ENCODE measurements around the gene PSD.

PSD gene

GRCh38 chr10:102419269-102420180 is 940 bp upstream of the PSD start:
- TF ChIP-seq SPI1 (IDR thresholded peaks at IDR 0.05; ENCODE audit: borderline replicate concordance, low read depth), result no peak
- TF ChIP-seq CTCF (IDR thresholded peaks at IDR 0.05; ENCODE audit: insufficient read depth, low read length), result no peak
- TF ChIP-seq POLR2AphosphoS5 (IDR thresholded peaks at IDR 0.05; ENCODE audit: low read depth), result no peak
- TF ChIP-seq GABPA (IDR thresholded peaks at IDR 0.05; ENCODE audit: low read depth), result no peak
- peak; percentile 96 for TF ChIP-seq REST (IDR thresholded peaks at IDR 0.05; ENCODE audit: insufficient replicate concordance, low read depth)
- peak in 1 of 2 experiments; percentile 41 for DNase-seq (ENCODE audit: low read depth in 1 of 2, low spot score in 1 of 2)
- Histone ChIP-seq H3K27me3 (ENCODE audit: insufficient read depth, poor library complexity, severe bottlenecking) (peaks cover 8% of the 10 kb centered on the region), H3K4me3 (replicated peaks; ENCODE audit: insufficient read depth, low read length) (peak overlapping the region; percentile 99), H3K27ac (replicated peaks) (no peak overlapping the region)

DNA sequence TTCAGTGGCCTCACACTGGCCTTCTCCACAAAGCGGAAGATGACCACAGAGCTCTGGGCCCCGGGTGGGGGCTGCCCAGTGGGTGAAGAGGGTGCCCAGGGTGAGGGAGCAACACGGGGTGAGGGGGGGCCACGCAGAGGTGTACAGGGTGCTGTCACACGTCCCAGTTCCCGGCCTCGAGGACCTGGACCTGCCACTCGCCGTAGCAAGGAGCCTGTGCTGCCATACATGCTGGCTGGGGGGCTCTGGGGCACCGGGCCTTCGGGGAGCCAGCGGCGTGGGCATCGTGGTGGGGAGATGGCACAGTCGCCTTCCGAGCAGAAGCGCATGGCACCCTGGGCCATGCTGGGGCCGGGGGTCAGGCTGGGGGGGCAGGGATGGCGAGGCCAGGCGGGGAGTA is 1.9 kb downstream of the PSD start:
- TF ChIP-seq GABPA (IDR thresholded peaks at IDR 0.05; ENCODE audit: low read depth), result no peak
- no peak for TF ChIP-seq REST (IDR thresholded peaks at IDR 0.05; ENCODE audit: insufficient replicate concordance, low read depth)
- TF ChIP-seq SPI1 (IDR thresholded peaks at IDR 0.05; ENCODE audit: borderline replicate concordance, low read depth), result no peak
- no peak for TF ChIP-seq POLR2AphosphoS5 (IDR thresholded peaks at IDR 0.05; ENCODE audit: low read depth)
- TF ChIP-seq CTCF (IDR thresholded peaks at IDR 0.05; ENCODE audit: insufficient read depth, low read length), result no peak
- DNase-seq (ENCODE audit: low read depth in 1 of 2, low spot score in 1 of 2), result no peak
- H3K27ac ChIP-seq (replicated peaks), result no peak overlapping the region
- no peak overlapping the region for H3K4me3 ChIP-seq (replicated peaks; ENCODE audit: insufficient read depth, low read length)
- H3K27me3 ChIP-seq (ENCODE audit: insufficient read depth, poor library complexity, severe bottlenecking), result peaks cover 22% of the 10 kb centered on the region

GRCh38 chr10:102416283-102416682 is 2.3 kb downstream of the PSD start:
- H3K27ac ChIP-seq (replicated peaks), result no peak overlapping the region
- peaks cover 26% of the 10 kb centered on the region for H3K27me3 ChIP-seq (ENCODE audit: insufficient read depth, poor library complexity, severe bottlenecking)
- no peak overlapping the region for H3K4me3 ChIP-seq (replicated peaks; ENCODE audit: insufficient read depth, low read length)
- no peak for DNase-seq (ENCODE audit: low read depth in 1 of 2, low spot score in 1 of 2)
- TF ChIP-seq GABPA (IDR thresholded peaks at IDR 0.05; ENCODE audit: low read depth) (no peak), POLR2AphosphoS5 (IDR thresholded peaks at IDR 0.05; ENCODE audit: low read depth) (no peak), SPI1 (IDR thresholded peaks at IDR 0.05; ENCODE audit: borderline replicate concordance, low read depth) (no peak), CTCF (IDR thresholded peaks at IDR 0.05; ENCODE audit: insufficient read depth, low read length) (no peak), REST (IDR thresholded peaks at IDR 0.05; ENCODE audit: insufficient replicate concordance, low read depth) (no peak)
